Gastroesophageal sphincter (tissue), 4 donors: ENCODE measurements around the gene TEX53. TPM values are rescaled to one million over a fixed set of nuclear protein-coding genes. Genes with fewer than 3 reads are reported as not detected.
A peak's percentile ranks its signal among the peaks of the same experiment; 100 is the strongest.

Source experiments
- ATAC-seq: fragments of 150-250 bp; one replicate; pipeline ENCODE4 v1.9.1; 2016; ENCODE audit warnings: mild to moderate bottlenecking, moderate library complexity
- H3K27ac ChIP-seq, 4 donors: fragments of 200-600 bp; sonication (generic) in 3 of 4; 1 replicate in 3 of 4; 2 replicates in 1 of 4; pipeline ENCODE4 v1.5.1; 2016 to 2019
- H3K27me3 ChIP-seq: fragments of 200-600 bp; sonication (generic); one replicate; pipeline ENCODE4 v1.5.1; 2019
- H3K36me3 ChIP-seq, 2 donors: fragments of 200-600 bp; sonication (generic); one replicate each; pipeline ENCODE4 v1.5.1; 2019; ENCODE audit warnings: control low read depth in 1 of 2
- H3K4me1 ChIP-seq, 3 donors: fragments of 200-600 bp; sonication (generic); 1 replicate in 2 of 3; 2 replicates in 1 of 3; pipeline ENCODE4 v1.5.1; 2016 to 2019; ENCODE audit warnings: control low read depth in 2 of 3
- H3K4me3 ChIP-seq, 2 donors: fragments of 200-600 bp; sonication (generic); one replicate each; pipeline ENCODE4 v1.5.1; 2019; ENCODE audit warnings: mild to moderate bottlenecking in 1 of 2, moderate library complexity in 1 of 2
- H3K9me3 ChIP-seq, 3 donors: fragments of 200-600 bp; sonication (generic); one replicate each; pipeline ENCODE4 v1.5.1; 2017 to 2019; ENCODE audit warnings: control low read depth in 2 of 3
- CTCF ChIP-seq, 4 experiments: fragments of 200-600 bp in 2 of 4; fragments of 450-650 bp in 2 of 4; sonication (generic) in 1 of 4; IDR thresholded peaks; one replicate each; pipeline ENCODE4 v1.5.1; 2017 to 2019; ENCODE audit warnings: antibody characterized with exemption in 4 of 4, mild to moderate bottlenecking in 2 of 4, moderate library complexity in 2 of 4
- EP300 ChIP-seq: sonication (generic); formaldehyde crosslinking; IDR thresholded peaks from one replicate; pipeline ENCODE4 v1.6.1; 2017; ENCODE audit warnings: antibody characterized with exemption, mild to moderate bottlenecking
- POLR2A ChIP-seq, 2 donors: fragments of 450-650 bp; IDR thresholded peaks; one replicate each; pipeline ENCODE4 v1.6.1; 2017; ENCODE audit warnings: antibody characterized with exemption in 2 of 2, mild to moderate bottlenecking in 2 of 2, moderate library complexity in 1 of 2
- POLR2AphosphoS5 ChIP-seq: sonication (generic); formaldehyde crosslinking; IDR thresholded peaks from one replicate; pipeline ENCODE4 v1.6.1; 2017; ENCODE audit warnings: antibody characterized with exemption
- WGBS, 2 donors: methylation state at CpG; one replicate each; pipeline ENCODE4 v1.1.5; 2018; ENCODE audit warnings: low coverage in 1 of 2; 5-methylcytosine and 5-hydroxymethylcytosine counted together
- total RNA-seq, 4 donors: library from RNA; depleted of rRNA; stranded (reverse); fragments of >200 nt; gene quantifications; one replicate each; pipeline ENCODE4 v1.1.0, GENCODE V29; 2016

TEX53 gene
- total RNA-seq, 4 donors from 2014 or later: not detected

DNA sequence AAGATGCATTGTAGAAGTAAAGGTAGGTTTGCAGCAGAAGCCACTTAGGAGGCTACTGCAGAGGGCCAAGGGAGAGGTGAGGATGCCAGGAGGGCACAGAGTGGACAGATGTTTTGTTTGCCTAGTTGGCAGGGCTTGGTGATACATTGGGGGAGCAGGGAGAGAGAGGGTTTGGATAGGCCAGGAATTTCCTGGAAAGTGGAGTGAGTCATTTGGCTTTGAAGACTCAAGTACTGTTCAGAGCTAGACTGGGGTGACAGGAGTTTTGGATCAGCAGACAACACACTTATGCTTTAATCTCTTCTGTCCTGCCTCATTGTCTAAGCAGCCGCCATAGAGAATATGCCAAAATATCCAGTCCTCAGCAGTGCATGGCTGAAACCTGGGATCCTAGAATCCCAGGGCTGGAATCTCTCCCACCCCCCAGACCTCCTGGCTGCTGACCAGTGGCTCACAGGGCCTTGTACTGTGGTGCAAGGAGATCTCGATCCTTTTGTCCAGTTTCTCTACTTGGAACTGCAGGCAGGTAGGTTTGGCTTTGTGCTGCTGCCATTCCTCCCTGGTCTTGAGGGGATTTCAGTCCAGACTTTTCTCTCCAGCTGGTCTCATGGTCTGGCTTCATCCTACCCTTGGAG, 35.5 kb downstream of the TEX53 start:
- ATAC-seq: peak; percentile 65
- WGBS, 2 donors: 46 to 48% methylated on average over 2 of the region's 2 CpGs
- no peaks in the 10 kb centered on the region for H3K27me3 ChIP-seq
- H3K9me3 ChIP-seq: no peaks in the 10 kb centered on the region
- H3K36me3 ChIP-seq: peaks cover 0 to 69% of the 10 kb centered on the region in 2 donors
- no peak overlapping the region for H3K27ac ChIP-seq
- no peak for TF ChIP-seq EP300
- peaks cover 0 to 13% (median 0%) of the 10 kb centered on the region in 3 donors for H3K4me1 ChIP-seq
- no peak overlapping the region for H3K4me3 ChIP-seq

DNA sequence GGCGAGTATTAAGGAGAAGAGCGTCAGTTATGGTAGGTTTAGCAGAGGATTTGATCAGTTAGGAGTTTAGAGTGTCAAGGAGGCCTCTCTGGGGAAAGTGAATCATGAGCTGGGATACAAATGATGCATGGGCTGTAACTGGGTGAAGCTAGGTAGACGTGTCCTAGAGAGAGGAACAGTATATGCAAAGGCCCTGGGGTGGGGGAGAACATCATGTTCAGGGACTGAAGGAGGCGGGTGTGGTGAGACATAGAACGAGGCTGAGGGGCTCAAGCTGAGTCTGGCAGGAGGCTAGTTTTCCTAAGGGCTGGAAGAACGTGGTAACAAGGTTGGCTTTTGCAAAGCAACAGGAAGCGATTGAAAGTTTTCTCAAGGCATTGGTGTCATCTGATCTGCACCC, 36.0 kb downstream of the TEX53 start:
- no peak for TF ChIP-seq EP300
- no peak for TF ChIP-seq POLR2A (IDR thresholded peaks at IDR 0.05)
- no peak for TF ChIP-seq CTCF (IDR thresholded peaks at IDR 0.05)
- TF ChIP-seq POLR2AphosphoS5: no peak
- 82 to 94% methylated on average over 6 to 7 of the region's 7 CpGs for WGBS, 2 donors
- H3K27ac ChIP-seq: no peak overlapping the region
- H3K4me3 ChIP-seq: no peak overlapping the region
- no peaks in the 10 kb centered on the region for H3K27me3 ChIP-seq
- no peak for ATAC-seq
- H3K9me3 ChIP-seq: no peaks in the 10 kb centered on the region
- H3K4me1 ChIP-seq: peaks cover 0 to 19% (median 0%) of the 10 kb centered on the region in 3 donors
- H3K36me3 ChIP-seq: peaks cover 0 to 64% of the 10 kb centered on the region in 2 donors

DNA sequence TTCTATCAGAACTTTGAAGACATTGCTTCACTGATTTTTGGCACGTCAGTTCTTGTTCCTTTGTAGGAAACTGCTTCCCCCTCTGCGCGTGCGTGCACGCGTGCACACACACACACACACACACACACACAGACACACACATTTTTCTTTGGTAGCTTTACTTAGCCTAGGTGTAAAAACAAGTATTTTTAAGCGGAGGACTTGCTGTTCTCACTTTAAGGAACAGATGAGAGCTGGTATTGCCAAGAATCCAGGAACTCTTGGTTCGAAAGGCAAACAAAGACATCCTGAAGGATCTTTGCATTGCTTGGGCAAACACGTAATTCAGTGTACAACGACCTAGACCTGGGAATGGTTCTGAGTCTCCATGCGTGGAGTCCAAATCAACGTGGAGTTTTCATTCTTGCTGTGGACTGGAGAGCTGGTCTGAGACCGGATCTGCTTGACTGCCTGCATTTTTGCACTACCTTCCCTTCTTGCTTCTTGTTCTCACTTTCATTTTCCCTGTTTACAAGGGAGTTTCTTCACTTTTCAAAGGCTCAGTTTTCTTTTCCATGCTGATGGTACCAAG, 38.3 kb downstream of the TEX53 start:
- ATAC-seq: no peak
- WGBS, 2 donors: 85 to 91% methylated on average over 8 to 13 of the region's 13 CpGs
- Histone ChIP-seq H3K27ac (no peak overlapping the region), H3K36me3 (peaks cover 0 to 42% of the 10 kb centered on the region in 2 donors), H3K9me3 (no peaks in the 10 kb centered on the region), H3K27me3 (no peaks in the 10 kb centered on the region), H3K4me1 (peaks cover 0 to 22% (median 0%) of the 10 kb centered on the region in 3 donors), H3K4me3 (peak overlapping the region in 1 of 2 donors; percentile 12)
- TF ChIP-seq POLR2A (IDR thresholded peaks at IDR 0.05) (no peak), POLR2AphosphoS5 (no peak)

DNA sequence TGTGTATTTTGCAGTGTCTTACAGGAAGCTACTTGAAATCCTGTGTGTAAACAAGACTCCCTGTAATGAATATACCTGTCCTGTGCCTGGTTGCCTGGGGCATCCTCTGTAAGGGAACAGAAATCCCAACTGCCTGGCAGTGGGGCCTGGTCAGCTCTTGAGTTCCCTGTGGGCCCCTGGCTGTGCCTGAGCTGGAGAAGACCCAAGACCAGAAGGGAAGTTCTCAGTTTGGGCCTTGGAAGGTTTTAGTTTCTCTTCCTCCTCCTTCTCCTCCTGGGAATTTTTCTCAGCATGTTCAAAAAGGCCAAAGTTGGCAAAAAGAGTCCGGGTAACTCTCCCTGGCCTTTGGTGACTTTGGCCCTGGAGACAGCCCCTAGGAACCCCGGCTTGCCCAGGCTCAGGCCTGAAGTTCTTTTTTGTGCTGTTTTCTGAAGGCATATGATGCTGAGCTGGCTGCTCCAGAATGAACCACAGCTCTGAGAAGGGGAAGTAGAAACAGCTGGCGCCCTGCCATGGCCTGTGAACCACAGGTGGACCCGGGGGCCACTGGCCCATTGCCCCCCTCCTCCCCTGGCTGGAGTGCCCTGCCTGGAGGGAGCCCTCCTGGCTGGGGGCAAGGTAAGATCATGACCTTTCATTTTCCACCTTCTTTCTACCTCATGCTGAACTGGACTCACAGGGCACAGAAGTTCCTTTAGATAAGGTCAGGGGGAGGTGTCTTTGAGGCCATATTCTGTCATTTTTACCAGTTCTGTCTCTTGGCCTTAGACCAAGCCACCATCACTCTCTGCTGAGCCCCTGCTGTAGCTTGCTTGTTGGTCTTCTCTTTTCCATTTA, 40.7 kb downstream of the TEX53 start:
- Histone ChIP-seq H3K4me1 (peaks cover 3 to 36% (median 14%) of the 10 kb centered on the region in 3 donors), H3K36me3 (peaks cover 0 to 31% of the 10 kb centered on the region in 2 donors), H3K27ac (peak overlapping the region in 1 of 4 donors; percentile 28), H3K4me3 (no peak overlapping the region), H3K27me3 (no peaks in the 10 kb centered on the region), H3K9me3 (no peaks in the 10 kb centered on the region)
- ATAC-seq: peak; percentile 33
- TF ChIP-seq POLR2A (IDR thresholded peaks at IDR 0.05) (no peak), EP300 (no peak), POLR2AphosphoS5 (no peak), CTCF (IDR thresholded peaks at IDR 0.05) (no peak)
- 38 to 80% methylated on average over 1 of the region's 4 CpGs for WGBS, 2 donors

DNA sequence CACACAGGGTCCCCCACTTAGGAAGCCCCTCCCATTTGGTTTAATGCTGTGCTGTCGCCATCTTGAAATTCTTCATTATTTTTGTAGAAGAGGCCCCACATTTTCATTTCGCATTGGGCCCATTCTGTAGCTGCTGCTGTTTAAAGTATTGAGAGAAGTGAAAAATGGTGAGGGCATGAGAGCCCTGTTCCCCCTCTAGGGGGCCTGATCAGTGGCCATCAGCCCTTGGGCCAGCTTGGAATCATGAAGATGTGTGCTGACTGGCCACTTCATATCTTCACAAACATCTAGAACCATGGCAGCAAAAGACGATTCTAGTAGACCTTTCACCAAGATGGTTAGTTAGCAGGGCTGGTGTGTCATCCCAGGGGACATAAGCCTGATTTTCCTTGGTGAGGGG, 43.2 kb downstream of the TEX53 start:
- Histone ChIP-seq H3K4me1 (peaks cover 3 to 42% (median 14%) of the 10 kb centered on the region in 3 donors), H3K4me3 (no peak overlapping the region), H3K27me3 (no peaks in the 10 kb centered on the region), H3K9me3 (no peaks in the 10 kb centered on the region), H3K27ac (no peak overlapping the region), H3K36me3 (peaks cover 0 to 20% of the 10 kb centered on the region in 2 donors)
- WGBS, 2 donors: 92 to 94% methylated on average over 2 of the region's 3 CpGs
- TF ChIP-seq CTCF (IDR thresholded peaks at IDR 0.05): no peak
- no peak for TF ChIP-seq POLR2A (IDR thresholded peaks at IDR 0.05)
- no peak for TF ChIP-seq EP300
- TF ChIP-seq POLR2AphosphoS5: no peak
- no peak for ATAC-seq
